Omental fat pad (tissue), 4 donors: ENCODE measurements around the gene STK33. TPM values are rescaled to one million over a fixed set of nuclear protein-coding genes. Genes with fewer than 3 reads are reported as not detected.

ENCODE experiments used
- ATAC-seq: fragments of 150-250 bp; one replicate; pipeline ENCODE4 v1.9.1; 2016; ENCODE audit warnings: mild to moderate bottlenecking, moderate library complexity; ENCODE audit not compliant: low FRiP score
- DNase-seq: peaks from one replicate; pipeline ENCODE4 v3.0.0-alpha.2; 2019; ENCODE audit warnings: low spot score
- CTCF ChIP-seq, 3 donors: fragments of 450-650 bp; IDR thresholded peaks; one replicate each; pipeline ENCODE4 v1.5.1; 2016 to 2017; ENCODE audit warnings: antibody characterized with exemption in 3 of 3, mild to moderate bottlenecking in 3 of 3, moderate library complexity in 2 of 3
- small RNA-seq: library from RNA; depleted of rRNA; stranded (forward); fragments of <200 nt; gene quantifications from one replicate; pipeline ENCODE3, GENCODE V24; 2016
- total RNA-seq, 4 donors: library from RNA; depleted of rRNA; stranded (reverse); fragments of >200 nt; gene quantifications; one replicate each; pipeline ENCODE4 v1.1.0, GENCODE V29; 2016

Gene STK33
- total RNA-seq, 4 donors from 2014 or later, result 0.96 to 3.2 (median 1.9) TPM

GRCh38 chr11:8347978-8348377 lies 246.1 kb downstream of the STK33 start:
- TF ChIP-seq CTCF (IDR thresholded peaks at IDR 0.05), result no peak
- DNase-seq (no peak), ATAC-seq (no peak)

GRCh38 chr11:8346157-8346755 lies 247.8 kb downstream of the STK33 start:
- DNase-seq, result no peak

GRCh38 chr11:8345179-8345578 lies 248.8 kb downstream of the STK33 start:
- ATAC-seq (no peak), DNase-seq (no peak)
- no peak for TF ChIP-seq CTCF (IDR thresholded peaks at IDR 0.05)

More at GRCh38 chr11:8346157-8346755, 247.8 kb downstream of the STK33 start:
- no peak for ATAC-seq
- TF ChIP-seq CTCF (IDR thresholded peaks at IDR 0.05), result no peak

- no peak for TF ChIP-seq CTCF (IDR thresholded peaks at IDR 0.05)
- DNase-seq, result no peak
- ATAC-seq, result no peak
These were observed 249.7 kb downstream of the STK33 start for GRCh38 chr11:8344346-8344745.

- no peak for ATAC-seq
- no peak for TF ChIP-seq CTCF (IDR thresholded peaks at IDR 0.05)
- DNase-seq, result no peak
These were observed 251.0 kb downstream of the STK33 start for GRCh38 chr11:8342821-8343681.

- ATAC-seq (no peak), DNase-seq (no peak)
- TF ChIP-seq CTCF (IDR thresholded peaks at IDR 0.05), result no peak
These were observed 252.0 kb downstream of the STK33 start for GRCh38 chr11:8341996-8342395.

Small RNAs within 50 kb of the gene (small RNA-seq; reads per million reads assigned to genes)
- not detected for gene RF00601

Other genes with a start within 250 kb of the STK33 start
- 10 to 100 TPM in 1 of 4 donors, 1 to 10 TPM in 3; 3.7 to 11.3 (median 5.1) TPM for gene TRIM66, start 88.4 kb upstream of the STK33 start, total RNA-seq
- 100 to 1,000 TPM; 635 to 791 (median 757) TPM for gene RPL27A, start 88.6 kb upstream of the STK33 start, total RNA-seq